H1 (cell line): ENCODE data around the gene LRRC37B. TPM values are rescaled to one million over a fixed set of nuclear protein-coding genes. Genes with fewer than 3 reads are reported as not detected.

Experiments used
- CTCF ChIA-PET: fragments of 300-600 bp; sonication (Branson Sonifier 250); formaldehyde crosslinking; loops from one replicate; lab custom pipeline; 2021; ENCODE audit not compliant: partially characterized antibody; lab: Charles Lee
- POLR2A ChIA-PET: fragments of 300-600 bp; sonication (Branson Sonifier 250); formaldehyde crosslinking; loops from one replicate; lab custom pipeline; 2021; ENCODE audit warnings: inconsistent platforms; ENCODE audit not compliant: partially characterized antibody; lab: Charles Lee
- DNase-seq, 2 experiments: peaks; one replicate each; pipeline versions ENCODE4 v3.0.0 to v3.0.0-alpha.2; 2010 to 2022; ENCODE audit warnings: low spot score in 2 of 2, low read depth in 1 of 2, mixed read lengths in 1 of 2
- FAIRE-seq: peaks from 2 replicates; lab custom pipeline; 2011; peaks lifted over from hg19 to GRCh38; lab: Jason Lieb, UNC
- H2AFZ ChIP-seq: 2 replicates; pipeline ENCODE4 v1.8.1; 2012; ENCODE audit warnings: low read length, inconsistent platforms
- H2AK5ac ChIP-seq: 2 replicates; pipeline ENCODE4 v1.6.1; 2013; ENCODE audit warnings: low read depth, low read length
- H2BK120ac ChIP-seq: replicated peaks from 2 replicates; pipeline ENCODE3; 2013; ENCODE audit warnings: low read depth, low read length, inconsistent platforms
- H2BK12ac ChIP-seq: 2 replicates; pipeline ENCODE4 v1.6.1; 2013; ENCODE audit warnings: low read depth, low read length
- H2BK15ac ChIP-seq: 2 replicates; pipeline ENCODE4 v1.6.1; 2013; ENCODE audit warnings: low read length
- H2BK20ac ChIP-seq: 2 replicates; pipeline ENCODE4 v1.6.1; 2013; ENCODE audit warnings: low read length
- H2BK5ac ChIP-seq: 2 replicates; pipeline ENCODE4 v1.6.1; 2013; ENCODE audit warnings: low read depth, low read length
- H3K14ac ChIP-seq: 2 replicates; pipeline ENCODE4 v1.6.1; 2013; ENCODE audit warnings: inconsistent platforms; ENCODE audit not compliant: insufficient read length
- H3K18ac ChIP-seq: 2 replicates; pipeline ENCODE4 v1.6.1; 2013; ENCODE audit warnings: low read length; ENCODE audit errors: extremely low read depth
- H3K23ac ChIP-seq: 2 replicates; pipeline ENCODE4 v1.6.1; 2013; ENCODE audit warnings: inconsistent platforms; ENCODE audit not compliant: insufficient read length
- H3K23me2 ChIP-seq: 2 replicates; pipeline ENCODE4 v1.6.1; 2013; ENCODE audit warnings: low read depth, low read length
- H3K27ac ChIP-seq: 2 replicates; pipeline ENCODE4 v1.6.1; 2011; ENCODE audit warnings: low read depth, low read length, inconsistent platforms
- H3K27me3 ChIP-seq, 4 experiments: replicated peaks in 1 of 4; 1 replicate in 1 of 4; 2 replicates in 3 of 4; pipeline versions ENCODE4 v1.6.1 to v1.8.1; 2011 to 2013; ENCODE audit warnings: low read length in 3 of 4, mild to moderate bottlenecking in 3 of 4, inconsistent platforms in 2 of 4, mixed read lengths in 2 of 4, moderate library complexity in 1 of 4; ENCODE audit not compliant: control insufficient read depth in 3 of 4, insufficient read depth in 3 of 4; ENCODE audit errors: extremely low read depth in 1 of 4
- H3K36me3 ChIP-seq, 4 experiments: 2 replicates each; pipeline versions ENCODE4 v1.6.1 to v1.8.1; 2011 to 2013; ENCODE audit warnings: mild to moderate bottlenecking in 4 of 4, low read length in 3 of 4, moderate library complexity in 2 of 4, control low read depth in 1 of 4, inconsistent platforms in 1 of 4; ENCODE audit not compliant: insufficient read depth in 4 of 4, control insufficient read depth in 2 of 4
- H3K4ac ChIP-seq: replicated peaks from 2 replicates; pipeline ENCODE3; 2013; ENCODE audit warnings: low read length, low read depth, mixed read lengths, inconsistent platforms; ENCODE audit not compliant: insufficient read length
- H3K4me1 ChIP-seq, 4 experiments: replicated peaks in 1 of 4; 1 replicate in 1 of 4; 2 replicates in 3 of 4; pipeline versions ENCODE4 v1.6.1 to v1.8.1; 2011 to 2013; ENCODE audit warnings: low read length in 3 of 4, inconsistent platforms in 2 of 4, mixed read lengths in 1 of 4; ENCODE audit not compliant: insufficient read depth in 4 of 4, control insufficient read depth in 3 of 4
- H3K4me2 ChIP-seq, 2 experiments: 2 replicates each; pipeline versions ENCODE4 v1.6.1 to v1.8.1; 2011 to 2013; ENCODE audit warnings: low read depth in 2 of 2, low read length in 2 of 2, control low read depth in 1 of 2, inconsistent platforms in 1 of 2, mild to moderate bottlenecking in 1 of 2; ENCODE audit not compliant: insufficient read depth in 1 of 2
- H3K4me3 ChIP-seq, 4 experiments: fragments of 200-600, 300-600 bp in 1 of 4; sonication (generic), shearing (Covaris generic), sonication (Bioruptor Twin) in 1 of 4; 2 replicates each; pipeline versions ENCODE4 v1.5.1 to v1.8.1; 2011 to 2016; ENCODE audit warnings: low read length in 4 of 4, low read depth in 3 of 4, control low read depth in 2 of 4, inconsistent platforms in 2 of 4, mild to moderate bottlenecking in 2 of 4, mixed read lengths in 1 of 4, moderate library complexity in 1 of 4; ENCODE audit not compliant: insufficient read depth in 2 of 4; ENCODE audit errors: extremely low read depth in 1 of 4
- H3K56ac ChIP-seq: replicated peaks from 2 replicates; pipeline ENCODE3; 2013; ENCODE audit warnings: low read depth, mild to moderate bottlenecking, mixed read lengths, low read length, inconsistent platforms; ENCODE audit not compliant: insufficient read length
- H3K79me1 ChIP-seq: 2 replicates; pipeline ENCODE4 v1.6.1; 2013; ENCODE audit warnings: low read depth, low read length, control low read depth
- H3K79me2 ChIP-seq, 2 experiments: 2 replicates each; pipeline versions ENCODE4 v1.6.1 to v1.8.1; 2012 to 2013; ENCODE audit warnings: low read length in 2 of 2, mild to moderate bottlenecking in 2 of 2, inconsistent platforms in 1 of 2; ENCODE audit not compliant: insufficient read depth in 2 of 2, control insufficient read depth in 1 of 2
- H3K9ac ChIP-seq, 4 experiments: replicated peaks in 1 of 4; 1 replicate in 1 of 4; 2 replicates in 3 of 4; pipeline versions ENCODE4 v1.6.1 to v1.8.1; 2011 to 2013; ENCODE audit warnings: low read depth in 3 of 4, low read length in 3 of 4, control low read depth in 2 of 4, mild to moderate bottlenecking in 2 of 4, moderate library complexity in 2 of 4, inconsistent platforms in 1 of 4; ENCODE audit errors: extremely low read depth in 1 of 4
- H3K9me3 ChIP-seq, 2 experiments: 2 replicates each; pipeline versions ENCODE4 v1.6.1 to v1.8.1; 2012 to 2013; ENCODE audit warnings: mild to moderate bottlenecking in 2 of 2, moderate library complexity in 2 of 2, control low read depth in 1 of 2, inconsistent platforms in 1 of 2, low read depth in 1 of 2, low read length in 1 of 2, mixed read lengths in 1 of 2; ENCODE audit not compliant: insufficient read depth in 2 of 2
- H4K20me1 ChIP-seq, 2 experiments: replicated peaks in 1 of 2; 2 replicates each; pipeline versions ENCODE3 to v1.8.1; 2011 to 2013; ENCODE audit warnings: inconsistent platforms in 2 of 2, low read length in 2 of 2, mild to moderate bottlenecking in 1 of 2; ENCODE audit not compliant: insufficient read depth in 2 of 2, control insufficient read depth in 1 of 2
- H4K5ac ChIP-seq: 2 replicates; pipeline ENCODE4 v1.6.1; 2013; ENCODE audit warnings: low read length, low read depth, mixed read lengths, inconsistent platforms; ENCODE audit not compliant: insufficient read length
- H4K8ac ChIP-seq: 2 replicates; pipeline ENCODE4 v1.8.0; 2013; ENCODE audit warnings: mild to moderate bottlenecking, moderate library complexity, low read length, inconsistent platforms; ENCODE audit not compliant: insufficient read depth; ENCODE audit errors: extremely low read depth
- H4K91ac ChIP-seq: replicated peaks from 2 replicates; pipeline ENCODE3; 2013; ENCODE audit warnings: low read length, mixed read lengths, inconsistent platforms; ENCODE audit not compliant: insufficient read length
- ASH2L ChIP-seq: fragments of 200-600, 300-600 bp; sonication (generic); IDR thresholded peaks from one replicate; pipeline ENCODE4 v1.7.1; 2017; ENCODE audit warnings: low read length
- BCL11A ChIP-seq, 2 experiments: IDR thresholded peaks; one replicate each; pipeline ENCODE4 v1.6.1; 2011; ENCODE audit warnings: low read depth in 2 of 2, low read length in 2 of 2, mild to moderate bottlenecking in 2 of 2
- BRCA1 ChIP-seq: IDR thresholded peaks from 2 replicates; pipeline ENCODE4 v1.6.1; 2012; ENCODE audit warnings: low read depth, low read length, improper control_type of control experiment
- CEBPB ChIP-seq: IDR thresholded peaks from 2 replicates; pipeline ENCODE4 v1.6.1; 2012; ENCODE audit warnings: low read depth, low read length
- CTBP2 ChIP-seq: IDR thresholded peaks from 2 replicates; pipeline ENCODE4 v1.7.0; 2011; ENCODE audit warnings: borderline replicate concordance, mild to moderate bottlenecking, moderate library complexity, mixed read lengths, low read length; ENCODE audit not compliant: insufficient read depth, insufficient read length
- EP300 ChIP-seq, 2 experiments: IDR thresholded peaks; 1 replicate in 1 of 2; 2 replicates in 1 of 2; pipeline ENCODE4 v1.6.1; 2011 to 2012; ENCODE audit warnings: low read depth in 2 of 2, low read length in 2 of 2, mild to moderate bottlenecking in 2 of 2, borderline replicate concordance in 1 of 2, inconsistent platforms in 1 of 2, moderate library complexity in 1 of 2
- FOSL1 ChIP-seq: IDR thresholded peaks from 2 replicates; pipeline ENCODE4 v1.6.1; 2011; ENCODE audit warnings: mild to moderate bottlenecking, low read depth, low read length, moderate library complexity; ENCODE audit not compliant: insufficient read depth
- KDM4A ChIP-seq: IDR thresholded peaks from one replicate; pipeline ENCODE4 v1.7.1; 2012; ENCODE audit warnings: low read depth, mild to moderate bottlenecking, moderate library complexity, low read length, inconsistent platforms; ENCODE audit not compliant: severe bottlenecking
- KDM5A ChIP-seq: fragments of 200-600 bp; IDR thresholded peaks from 2 replicates; pipeline ENCODE4 v1.7.1; 2012; ENCODE audit warnings: mild to moderate bottlenecking, low read length, inconsistent platforms, mixed read lengths
- SAP30 ChIP-seq: fragments of 300-600 bp; sonication (generic); IDR thresholded peaks from 2 replicates; pipeline ENCODE4 v1.7.1; 2012; ENCODE audit warnings: low read length, moderate library complexity, mild to moderate bottlenecking, inconsistent platforms; ENCODE audit not compliant: insufficient read depth, insufficient replicate concordance
- TBP ChIP-seq: IDR thresholded peaks from 2 replicates; pipeline ENCODE4 v1.6.1; 2011; ENCODE audit warnings: low read depth, low read length, improper control_type of control experiment
- TEAD4 ChIP-seq: IDR thresholded peaks from 2 replicates; pipeline ENCODE4 v1.6.1; 2012; ENCODE audit warnings: low read depth, low read length, inconsistent platforms, mixed read lengths
- WGBS, 2 experiments: shearing (Covaris generic) in 1 of 2; methylation state at CpG; one replicate each; pipeline versions ENCODE4 v1.1.6 to v1.1.7; 2013 to 2015; ENCODE audit warnings: low lambda C conversion rate in 2 of 2, mixed read lengths in 2 of 2, inconsistent platforms in 1 of 2, low coverage in 1 of 2, missing lambda C conversion rate in 1 of 2; ENCODE audit not compliant: insufficient replicate concordance in 2 of 2, insufficient coverage in 1 of 2, insufficient read length in 1 of 2; ENCODE audit errors: extremely low coverage in 1 of 2, missing lambda C conversion rate in 1 of 2; 5-methylcytosine and 5-hydroxymethylcytosine counted together
- polyA plus RNA-seq, 7 experiments: library from polyadenylated mRNA; depleted of rRNA in 3 of 7; stranded (reverse) in 5 of 7; unstranded in 2 of 7; fragments of >200 nt in 5 of 7; fragments of 200-250 nt in 2 of 7; gene quantifications; 1 replicate in 5 of 7; 2 replicates in 1 of 7; 4 replicates in 1 of 7; pipeline versions ENCODE4 v1.2.1 to v1.2.3, GENCODE V29; 2011 to 2013; ENCODE audit warnings: missing spikeins in 2 of 7, mixed read lengths in 2 of 7
- total RNA-seq: library from RNA; stranded (reverse); fragmentation: NEBNext Ultra II Directional; extraction: Animal tissue kit (Norgen Biotek cat#: 25700); gene quantifications from 2 replicates; pipeline ENCODE4 v1.2.1, GENCODE V29; 2021

The LRRC37B gene
- total and polyA plus RNA-seq, 2 of the 8 experiments (the other 6 are each of a cell fraction or from before 2014, with no cell fraction given): 16.0 to 19.0 TPM

- H3K14ac ChIP-seq: no peak overlapping the region
- FAIRE-seq: no peak
- H3K4me1 ChIP-seq: no peaks in the 10 kb centered on the region
- H3K23ac ChIP-seq: no peak overlapping the region
- H2BK15ac ChIP-seq: no peak overlapping the region
- H2BK5ac ChIP-seq: no peak overlapping the region
- no peaks in the 10 kb centered on the region for H3K9me3 ChIP-seq
- peaks cover 0 to 7% of the 10 kb centered on the region in 2 experiments; a peak in 1 of 4 replicates for H3K79me2 ChIP-seq
- DNase-seq: no peak
- H2BK12ac ChIP-seq: no peak overlapping the region
- H3K27me3 ChIP-seq: no peaks in the 10 kb centered on the region
- H3K36me3 ChIP-seq: peaks cover 0 to 16% (median 5%) of the 10 kb centered on the region in 4 experiments; a peak in 5 of 8 replicates
- no peak overlapping the region for H4K91ac ChIP-seq
- H3K27ac ChIP-seq: no peak overlapping the region
- H3K18ac ChIP-seq: no peak overlapping the region
- H3K56ac ChIP-seq: no peak overlapping the region
- H3K79me1 ChIP-seq: no peaks in the 10 kb centered on the region
- no peak overlapping the region for H2BK120ac ChIP-seq
- no peaks in the 10 kb centered on the region for H3K23me2 ChIP-seq
- ChIA-PET CTCF (interaction anchor here (0.6 to 1.6 kb wide), 5 partner anchors 15 to 115 kb away, joined by 3 to 5 read pairs (median 3); no protein-coding TSS in a partner anchor), POLR2A (interaction anchor here (2.0 kb wide), 1 partner anchor 14 kb away, joined by 8 read pairs; the partner anchor contains the start of gene LRRC37B)
- H4K20me1 ChIP-seq: peaks cover 0 to 4% of the 10 kb centered on the region in 2 experiments
- H2AFZ ChIP-seq: no peak overlapping the region
- 94% methylated on average over 7 of the region's 7 CpGs; no CpG with 5 or more reads in 1 of the 2 experiments for WGBS, 2 experiments
- no peak overlapping the region for H2AK5ac ChIP-seq
- H3K4me3 ChIP-seq: no peak overlapping the region
- no peak overlapping the region for H4K5ac ChIP-seq
- no peak overlapping the region for H3K4me2 ChIP-seq
- no peak overlapping the region for H2BK20ac ChIP-seq
- no peak overlapping the region for H3K4ac ChIP-seq
- H3K9ac ChIP-seq: no peak overlapping the region
- no peak overlapping the region for H4K8ac ChIP-seq
- TF ChIP-seq EP300 (IDR thresholded peaks at IDR 0.05; ENCODE audit: borderline replicate concordance in 1 of 2, low read depth in 2 of 2, low read length in 2 of 2) (no peak), TEAD4 (no peak), BCL11A (IDR thresholded peaks at IDR 0.05; ENCODE audit: low read depth in 2 of 2, low read length in 2 of 2) (no peak), BRCA1 (no peak), CEBPB (no peak), FOSL1 (no peak), CTBP2 (no peak), KDM4A (no peak), ASH2L (no peak), TBP (no peak), SAP30 (no peak), KDM5A (no peak)
These were observed 14.4 kb downstream of the LRRC37B start for GRCh38 chr17:32021615-32021955.
